GM12878 (cell line): Measurements from ENCODE around the gene CTDNEP1. TPM values are rescaled to one million over a fixed set of nuclear protein-coding genes. Genes with fewer than 3 reads are reported as not detected.

Experiments
- ATAC-seq: fragments of 200-7000 bp; cut with Tn5 transposase; 3 replicates; pipeline ENCODE4 v1.9.1; 2020; ENCODE audit warnings: mild to moderate bottlenecking, moderate library complexity
- BruUV-seq: library from RNA; stranded (reverse); fragments of 400-500 nt; replicated peaks from 2 replicates; lab custom pipeline; 2021; lab: Mats Ljungman, UMichigan
- CTCF ChIA-PET: fragments of 300-600 bp; sonication (Branson Sonifier 250); formaldehyde crosslinking; extraction: SDS; loops from one replicate; lab custom pipeline; 2021; ENCODE audit warnings: inconsistent platforms; lab: Yijun Ruan, JAX
- POLR2A ChIA-PET: fragments of 350-600 bp; formaldehyde crosslinking; extraction: SDS; loops from one replicate; lab custom pipeline; 2021; ENCODE audit warnings: inconsistent platforms; lab: Charles Lee
- RAD21 ChIA-PET: fragments of 300-600 bp; sonication (Branson Sonifier 250); formaldehyde crosslinking; loops from one replicate; lab custom pipeline; 2023; ENCODE audit warnings: antibody characterized with exemption; ENCODE audit not compliant: unreplicated experiment; lab: Charles Lee
- SMC1A ChIA-PET: fragments of 300-600 bp; sonication (Branson Sonifier 250); formaldehyde crosslinking; loops from one replicate; lab custom pipeline; 2023; ENCODE audit not compliant: unreplicated experiment, uncharacterized antibody; lab: Charles Lee
- DNase-seq: peaks from one replicate; pipeline ENCODE4 v3.0.0-alpha.2; 2011; ENCODE audit warnings: low read depth, low spot score
- FAIRE-seq: peaks from 3 replicates; lab custom pipeline; 2011; peaks lifted over from hg19 to GRCh38; lab: Jason Lieb, UNC
- H2AFZ ChIP-seq: 2 replicates; pipeline ENCODE4 v1.6.0; 2011; ENCODE audit warnings: low read depth, low read length, control low read depth; ENCODE audit not compliant: control insufficient read depth
- H3K27ac ChIP-seq: 2 replicates; pipeline ENCODE4 v1.5.1; 2011; ENCODE audit warnings: control low read depth; ENCODE audit not compliant: control insufficient read depth, insufficient read depth
- H3K27me3 ChIP-seq, 2 experiments: replicated peaks in 1 of 2; 2 replicates each; pipeline versions ENCODE4 v1.6.0 to v1.6.1; 2011; ENCODE audit warnings: low read length in 1 of 2; ENCODE audit not compliant: control insufficient read depth in 2 of 2, insufficient read depth in 2 of 2
- H3K36me3 ChIP-seq, 2 experiments: 2 replicates each; pipeline ENCODE4 v1.5.1; 2011; ENCODE audit warnings: low read length in 1 of 2; ENCODE audit not compliant: control insufficient read depth in 2 of 2, insufficient read depth in 2 of 2
- H3K4me1 ChIP-seq: 2 replicates; pipeline ENCODE4 v1.6.1; 2011; ENCODE audit warnings: mild to moderate bottlenecking, low read length, moderate library complexity, mixed read lengths; ENCODE audit not compliant: control insufficient read depth, insufficient read depth
- H3K4me2 ChIP-seq: 2 replicates; pipeline ENCODE4 v1.6.0; 2011; ENCODE audit warnings: control low read depth; ENCODE audit not compliant: control insufficient read depth, insufficient read depth
- H3K4me3 ChIP-seq: fragments of 200-600 bp; sonication (generic); 2 replicates; pipeline ENCODE4 v1.5.1; 2016
- H3K79me2 ChIP-seq: 2 replicates; pipeline ENCODE4 v1.6.0; 2011; ENCODE audit warnings: low read length; ENCODE audit not compliant: control insufficient read depth, insufficient read depth
- H3K9ac ChIP-seq: 2 replicates; pipeline ENCODE4 v1.8.0; 2011; ENCODE audit warnings: low read length, control low read depth, mixed read lengths; ENCODE audit not compliant: control insufficient read depth, insufficient read depth
- H3K9me3 ChIP-seq: replicated peaks from 3 replicates; pipeline ENCODE4 v1.5.1; 2011; ENCODE audit warnings: mild to moderate bottlenecking, low read length; ENCODE audit not compliant: control insufficient read depth, insufficient read depth
- H4K20me1 ChIP-seq: 2 replicates; pipeline ENCODE4 v1.6.0; 2011; ENCODE audit not compliant: control insufficient read depth, insufficient read depth
- CREB1 ChIP-seq: IDR thresholded peaks from 2 replicates; pipeline ENCODE4 v1.6.1; 2012; ENCODE audit warnings: low read depth, mild to moderate bottlenecking, inconsistent platforms
- FOS ChIP-seq: IDR thresholded peaks from 3 replicates; pipeline ENCODE4 v1.6.1; 2011; ENCODE audit warnings: borderline replicate concordance; ENCODE audit not compliant: insufficient read length; ENCODE audit errors: extremely low read depth
- MXI1 ChIP-seq: fragments of 150-350 bp; IDR thresholded peaks from 2 replicates; pipeline ENCODE4 v1.6.1; 2011; ENCODE audit warnings: low read depth, mild to moderate bottlenecking, inconsistent platforms, low read length, improper control_type of control experiment
- PAX5 ChIP-seq: IDR thresholded peaks from 2 replicates; pipeline ENCODE4 v1.6.1; 2011; ENCODE audit warnings: low read depth, low read length, borderline replicate concordance
- SPI1 ChIP-seq: IDR thresholded peaks from 2 replicates; pipeline ENCODE4 v1.6.1; 2011; ENCODE audit warnings: low read depth, mild to moderate bottlenecking, low read length, moderate library complexity, borderline replicate concordance; ENCODE audit not compliant: insufficient read depth
- TCF12 ChIP-seq: IDR thresholded peaks from 2 replicates; pipeline ENCODE4 v1.6.1; 2011; ENCODE audit warnings: low read depth, mild to moderate bottlenecking, low read length
- YY1 ChIP-seq: IDR thresholded peaks from 2 replicates; pipeline ENCODE4 v1.6.1; 2011; ENCODE audit warnings: low read depth, mild to moderate bottlenecking, low read length
- ZNF217 ChIP-seq: fragments of 450-650 bp; IDR thresholded peaks from 2 replicates; pipeline ENCODE4 v1.6.1; 2017; ENCODE audit warnings: antibody characterized with exemption, mild to moderate bottlenecking
- WGBS: methylation state at CpG from one replicate; pipeline ENCODE4 v1.1.6; 2016; ENCODE audit warnings: low lambda C conversion rate; ENCODE audit not compliant: insufficient replicate concordance, insufficient coverage; ENCODE audit errors: missing lambda C conversion rate; 5-methylcytosine and 5-hydroxymethylcytosine counted together
- in situ Hi-C: fragments of 300-500 bp; cut with MboI; formaldehyde crosslinking; loops from 9 replicates; pipeline ENCODE4 v1.14.3; 2018; ENCODE audit warnings: mixed read lengths
- intact Hi-C: fragments of 100-400 bp; cut with micrococcal nuclease; formaldehyde crosslinking; loops from one replicate; pipeline ENCODE4 v1.14.2; 2022; ENCODE audit not compliant: unreplicated experiment
- polyA plus RNA-seq, 11 experiments: library from polyadenylated mRNA; depleted of rRNA in 4 of 11; unstranded in 6 of 11; stranded (reverse) in 5 of 11; fragments of >200 nt; fragmentation: Nextera tagmentation in 4 of 11; fragmentation: Illumina TruSeq in 1 of 11; extraction: Ambion mirVana in 4 of 11; extraction: Trizol in 1 of 11; gene quantifications; 1 replicate in 1 of 11; 2 replicates in 10 of 11; pipeline versions ENCODE4 v1.2.1 to v1.2.3, GENCODE V29; 2011 to 2016; ENCODE audit warnings: inconsistent platforms in 2 of 11, missing spikeins in 2 of 11, low read depth in 1 of 11
- total RNA-seq, 4 experiments: library from RNA; depleted of rRNA in 3 of 4; stranded (reverse); fragments of >200 nt in 3 of 4; fragmentation: Illumina TruSeq in 1 of 4; extraction: Trizol in 1 of 4; gene quantifications; 2 replicates each; pipeline versions ENCODE4 v1.2.1 to v1.2.3, GENCODE V29; 2013 to 2021
- TF ChIP-seq, protein P1 (sequence below): IDR thresholded peaks from 2 replicates; pipeline ENCODE4 v1.6.1; 2011; ENCODE audit warnings: low read depth, low read length, improper control_type of control experiment, borderline replicate concordance
- TF ChIP-seq, protein P2 (sequence below): fragments of 450-650 bp; IDR thresholded peaks from 2 replicates; pipeline ENCODE4 v1.6.1; 2017; ENCODE audit warnings: mild to moderate bottlenecking, moderate library complexity
- TF ChIP-seq, protein P3 (sequence below): fragments of 150-350 bp; IDR thresholded peaks from 2 replicates; pipeline ENCODE4 v1.6.1; 2016; ENCODE audit warnings: low read depth, low read length

The CTDNEP1 gene
- total and polyA plus RNA-seq, 10 of the 15 experiments (the other 5 are each of a cell fraction or from before 2014, with no cell fraction given), result 23.7 to 176 (median 30.3) TPM

DNA sequence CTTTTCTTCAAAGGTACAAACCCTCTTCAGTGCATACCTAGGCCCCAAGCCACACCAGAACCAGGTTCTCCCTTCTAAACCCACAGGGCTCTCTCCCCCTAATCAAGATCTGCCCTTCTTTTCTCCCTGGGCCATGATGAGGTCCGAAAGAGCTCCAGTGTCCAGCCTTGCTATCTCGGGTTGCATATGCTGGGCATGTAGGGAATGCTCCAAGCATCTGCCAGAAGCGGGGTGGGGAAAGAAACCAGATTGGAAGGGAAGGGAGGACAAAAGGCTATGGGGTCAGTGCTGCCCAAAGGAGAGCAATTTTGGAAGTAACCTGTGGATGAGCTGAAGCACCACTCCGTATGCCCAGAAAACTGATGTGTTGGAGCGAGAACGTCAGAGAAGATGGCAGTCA lies 2.3 kb downstream of the CTDNEP1 start:
- 70% methylated on average over 6 of the region's 6 CpGs for whole genome bisulfite sequencing
- Histone ChIP-seq H3K36me3 (peaks cover 5 to 16% of the 10 kb centered on the region in 2 experiments; a peak in 3 of 4 replicates), H2AFZ (no peak overlapping the region), H3K4me1 (peaks cover 10% of the 10 kb centered on the region), H3K27me3 (no peaks in the 10 kb centered on the region), H4K20me1 (no peaks in the 10 kb centered on the region), H3K27ac (peak overlapping the region; percentile 87), H3K4me2 (peak overlapping the region; percentile 89), H3K9me3 (no peaks in the 10 kb centered on the region), H3K79me2 (peaks cover 60% of the 10 kb centered on the region), H3K4me3 (peak overlapping the region; percentile 90), H3K9ac (peak overlapping the region; percentile 91)
- no TSS peak for BruUV-seq
- ChIA-PET RAD21 (interaction anchor here (0.7 to 1.4 kb wide), 8 partner anchors 8 to 634 kb away, joined by 3 to 9 read pairs (median 4); partner anchors contain the start of genes ACADVL, DLG4, DVL2 and PHF23), POLR2A (interaction anchor here (1.1 to 4.4 kb wide), 5 partner anchors 10 to 81 kb away, joined by 4 to 99 read pairs (median 7); partner anchors contain the start of genes ACADVL, DLG4, DVL2 and GABARAP), SMC1A (interaction anchor here (0.7 to 3.6 kb wide), 6 partner anchors 8 to 29 kb away, joined by 3 to 26 read pairs (median 4); partner anchors contain the start of genes ACADVL, DVL2, GABARAP and PHF23), CTCF (interaction anchor here (1.0 to 3.2 kb wide), 5 partner anchors 8 to 49 kb away, joined by 3 to 18 read pairs (median 5); partner anchors contain the start of genes ACADVL, DLG4 and PHF23)
- FAIRE-seq (no peak), DNase-seq (no peak), ATAC-seq (no peak)
- intact Hi-C loops, result no loop called here
- in situ Hi-C loops, result no loop called here
- TF ChIP-seq, protein P1, sequence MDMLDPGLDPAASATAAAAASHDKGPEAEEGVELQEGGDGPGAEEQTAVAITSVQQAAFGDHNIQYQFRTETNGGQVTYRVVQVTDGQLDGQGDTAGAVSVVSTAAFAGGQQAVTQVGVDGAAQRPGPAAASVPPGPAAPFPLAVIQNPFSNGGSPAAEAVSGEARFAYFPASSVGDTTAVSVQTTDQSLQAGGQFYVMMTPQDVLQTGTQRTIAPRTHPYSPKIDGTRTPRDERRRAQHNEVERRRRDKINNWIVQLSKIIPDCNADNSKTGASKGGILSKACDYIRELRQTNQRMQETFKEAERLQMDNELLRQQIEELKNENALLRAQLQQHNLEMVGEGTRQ, result no peak
- TF ChIP-seq, protein P2, sequence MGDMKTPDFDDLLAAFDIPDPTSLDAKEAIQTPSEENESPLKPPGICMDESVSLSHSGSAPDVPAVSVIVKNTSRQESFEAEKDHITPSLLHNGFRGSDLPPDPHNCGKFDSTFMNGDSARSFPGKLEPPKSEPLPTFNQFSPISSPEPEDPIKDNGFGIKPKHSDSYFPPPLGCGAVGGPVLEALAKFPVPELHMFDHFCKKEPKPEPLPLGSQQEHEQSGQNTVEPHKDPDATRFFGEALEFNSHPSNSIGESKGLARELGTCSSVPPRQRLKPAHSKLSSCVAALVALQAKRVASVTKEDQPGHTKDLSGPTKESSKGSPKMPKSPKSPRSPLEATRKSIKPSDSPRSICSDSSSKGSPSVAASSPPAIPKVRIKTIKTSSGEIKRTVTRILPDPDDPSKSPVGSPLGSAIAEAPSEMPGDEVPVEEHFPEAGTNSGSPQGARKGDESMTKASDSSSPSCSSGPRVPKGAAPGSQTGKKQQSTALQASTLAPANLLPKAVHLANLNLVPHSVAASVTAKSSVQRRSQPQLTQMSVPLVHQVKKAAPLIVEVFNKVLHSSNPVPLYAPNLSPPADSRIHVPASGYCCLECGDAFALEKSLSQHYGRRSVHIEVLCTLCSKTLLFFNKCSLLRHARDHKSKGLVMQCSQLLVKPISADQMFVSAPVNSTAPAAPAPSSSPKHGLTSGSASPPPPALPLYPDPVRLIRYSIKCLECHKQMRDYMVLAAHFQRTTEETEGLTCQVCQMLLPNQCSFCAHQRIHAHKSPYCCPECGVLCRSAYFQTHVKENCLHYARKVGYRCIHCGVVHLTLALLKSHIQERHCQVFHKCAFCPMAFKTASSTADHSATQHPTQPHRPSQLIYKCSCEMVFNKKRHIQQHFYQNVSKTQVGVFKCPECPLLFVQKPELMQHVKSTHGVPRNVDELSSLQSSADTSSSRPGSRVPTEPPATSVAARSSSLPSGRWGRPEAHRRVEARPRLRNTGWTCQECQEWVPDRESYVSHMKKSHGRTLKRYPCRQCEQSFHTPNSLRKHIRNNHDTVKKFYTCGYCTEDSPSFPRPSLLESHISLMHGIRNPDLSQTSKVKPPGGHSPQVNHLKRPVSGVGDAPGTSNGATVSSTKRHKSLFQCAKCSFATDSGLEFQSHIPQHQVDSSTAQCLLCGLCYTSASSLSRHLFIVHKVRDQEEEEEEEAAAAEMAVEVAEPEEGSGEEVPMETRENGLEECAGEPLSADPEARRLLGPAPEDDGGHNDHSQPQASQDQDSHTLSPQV, result no peak
- TF ChIP-seq CREB1 (no peak), MXI1 (no peak), PAX5 (no peak), FOS (no peak), ZNF217 (no peak), SPI1 (no peak), YY1 (no peak), TCF12 (no peak)
- TF ChIP-seq, protein P3, sequence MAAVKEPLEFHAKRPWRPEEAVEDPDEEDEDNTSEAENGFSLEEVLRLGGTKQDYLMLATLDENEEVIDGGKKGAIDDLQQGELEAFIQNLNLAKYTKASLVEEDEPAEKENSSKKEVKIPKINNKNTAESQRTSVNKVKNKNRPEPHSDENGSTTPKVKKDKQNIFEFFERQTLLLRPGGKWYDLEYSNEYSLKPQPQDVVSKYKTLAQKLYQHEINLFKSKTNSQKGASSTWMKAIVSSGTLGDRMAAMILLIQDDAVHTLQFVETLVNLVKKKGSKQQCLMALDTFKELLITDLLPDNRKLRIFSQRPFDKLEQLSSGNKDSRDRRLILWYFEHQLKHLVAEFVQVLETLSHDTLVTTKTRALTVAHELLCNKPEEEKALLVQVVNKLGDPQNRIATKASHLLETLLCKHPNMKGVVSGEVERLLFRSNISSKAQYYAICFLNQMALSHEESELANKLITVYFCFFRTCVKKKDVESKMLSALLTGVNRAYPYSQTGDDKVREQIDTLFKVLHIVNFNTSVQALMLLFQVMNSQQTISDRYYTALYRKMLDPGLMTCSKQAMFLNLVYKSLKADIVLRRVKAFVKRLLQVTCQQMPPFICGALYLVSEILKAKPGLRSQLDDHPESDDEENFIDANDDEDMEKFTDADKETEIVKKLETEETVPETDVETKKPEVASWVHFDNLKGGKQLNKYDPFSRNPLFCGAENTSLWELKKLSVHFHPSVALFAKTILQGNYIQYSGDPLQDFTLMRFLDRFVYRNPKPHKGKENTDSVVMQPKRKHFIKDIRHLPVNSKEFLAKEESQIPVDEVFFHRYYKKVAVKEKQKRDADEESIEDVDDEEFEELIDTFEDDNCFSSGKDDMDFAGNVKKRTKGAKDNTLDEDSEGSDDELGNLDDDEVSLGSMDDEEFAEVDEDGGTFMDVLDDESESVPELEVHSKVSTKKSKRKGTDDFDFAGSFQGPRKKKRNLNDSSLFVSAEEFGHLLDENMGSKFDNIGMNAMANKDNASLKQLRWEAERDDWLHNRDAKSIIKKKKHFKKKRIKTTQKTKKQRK, result no peak
